H4 (cell line): ENCODE measurements around the gene CFAP61. TPM values are rescaled to one million over a fixed set of nuclear protein-coding genes. Genes with fewer than 3 reads are reported as not detected.
"Not testable (repeated sequence)": the region's sequence is repeated elsewhere in the genome, so short reads cannot be mapped to it uniquely, and the experiment has no call there.

Source experiments
- DNase-seq: peaks from one replicate; pipeline ENCODE4 v3.0.0-alpha.2; 2015; ENCODE audit warnings: low spot score
- total RNA-seq: library from RNA; depleted of rRNA; stranded (reverse); fragments of >200 nt; shearing (Covaris generic); gene quantifications from 2 replicates; pipeline ENCODE4 v1.2.3, GENCODE V29; 2014

The CFAP61 gene
- total RNA-seq, 1 experiment from 2014 or later = 0.62 TPM

- DNase-seq = no peak
Observed at GRCh38 chr20:20230741-20231140, 178.4 kb downstream of the CFAP61 start.

GRCh38 chr20:20231528-20232298 is 179.4 kb downstream of the CFAP61 start:
- DNase-seq = no peak

GRCh38 chr20:20233041-20233514 is 180.7 kb downstream of the CFAP61 start:
- DNase-seq = peak; percentile 54

- no peak for DNase-seq
Observed at GRCh38 chr20:20235681-20236080, 183.3 kb downstream of the CFAP61 start.

- peak; percentile 51 for DNase-seq
Observed at GRCh38 chr20:20237093-20237959, 185.0 kb downstream of the CFAP61 start.

- DNase-seq = no peak
Observed at GRCh38 chr20:20241976-20242375, 189.6 kb downstream of the CFAP61 start.

- DNase-seq = not testable (repeated sequence)
Observed at GRCh38 chr20:20244384-20244783, 192.1 kb downstream of the CFAP61 start.

GRCh38 chr20:20246996-20247633 is 194.8 kb downstream of the CFAP61 start:
- DNase-seq = no peak

GRCh38 chr20:20248620-20249200 is 196.4 kb downstream of the CFAP61 start:
- no peak for DNase-seq

- no peak for DNase-seq
Observed at GRCh38 chr20:20251317-20251716, 199.0 kb downstream of the CFAP61 start.

GRCh38 chr20:20251836-20252235 is 199.5 kb downstream of the CFAP61 start:
- no peak for DNase-seq

- no peak for DNase-seq
Observed at GRCh38 chr20:20253039-20253743, 200.9 kb downstream of the CFAP61 start.

- DNase-seq = no peak
Observed at GRCh38 chr20:20253744-20254330, 201.5 kb downstream of the CFAP61 start.

GRCh38 chr20:20255099-20255498 is 202.8 kb downstream of the CFAP61 start:
- no peak for DNase-seq

- DNase-seq = peak; percentile 25
Observed at GRCh38 chr20:20259533-20259932, 207.2 kb downstream of the CFAP61 start.

- no peak for DNase-seq
Observed at GRCh38 chr20:20261159-20261558, 208.8 kb downstream of the CFAP61 start.

- DNase-seq = no peak
Observed at GRCh38 chr20:20265210-20265609, 212.9 kb downstream of the CFAP61 start.

GRCh38 chr20:20266552-20266951 is 214.2 kb downstream of the CFAP61 start:
- no peak for DNase-seq

GRCh38 chr20:20267685-20268370 is 215.5 kb downstream of the CFAP61 start:
- no peak for DNase-seq

- DNase-seq = no peak
Observed at GRCh38 chr20:20271271-20271670, 218.9 kb downstream of the CFAP61 start.
